VCaP (cell line): ENCODE measurements around the gene KAZN.

Experiments used
- H3K27ac ChIP-seq: fragments of 450-650 bp; 2 replicates; pipeline ENCODE4 v1.5.1; 2017
- CTCF ChIP-seq: fragments of 450-650 bp; conservative IDR thresholded peaks from 2 replicates; pipeline ENCODE4 v1.5.1; 2017; ENCODE audit warnings: mild to moderate bottlenecking, moderate library complexity

The KAZN gene

DNA sequence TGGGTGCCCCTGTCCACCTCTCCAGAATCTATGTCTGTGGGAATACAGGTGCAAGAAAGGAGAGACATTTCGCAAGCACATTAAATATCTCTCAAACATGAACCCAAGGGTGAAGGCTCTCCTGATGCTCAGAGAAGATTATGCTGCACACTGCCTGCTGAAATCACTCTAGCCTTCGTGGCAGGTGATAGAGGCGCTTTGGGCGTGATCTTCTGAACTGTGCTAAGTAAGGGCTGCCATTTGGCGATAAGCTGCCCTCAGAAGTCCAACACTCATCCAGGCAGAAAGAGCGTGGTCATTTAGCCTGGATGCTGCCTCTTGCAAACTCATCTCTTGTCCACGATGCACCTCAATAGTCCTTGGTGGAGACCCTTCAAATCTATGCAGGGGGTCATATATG lies 241.9 kb downstream of the KAZN start:
- TF ChIP-seq CTCF, result no peak

DNA sequence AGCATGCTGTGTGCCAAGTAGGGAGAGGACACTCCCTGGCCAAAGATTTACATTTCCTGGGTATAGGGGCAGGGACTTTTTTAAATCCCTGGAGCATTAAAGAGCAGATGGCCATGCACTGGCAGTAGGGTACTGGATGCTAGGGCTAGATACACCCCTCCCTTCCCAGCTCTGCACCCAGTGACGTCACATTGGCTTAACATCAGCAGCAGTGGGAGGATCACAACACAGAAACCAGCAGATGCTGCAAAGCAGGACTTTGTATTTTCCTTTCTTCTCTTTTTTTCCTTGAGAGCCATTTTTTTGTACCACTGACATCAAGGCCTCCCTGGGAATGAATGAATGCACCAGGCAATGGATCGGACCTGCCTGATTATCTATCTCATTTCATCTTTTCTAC lies 243.0 kb downstream of the KAZN start:
- no peak for TF ChIP-seq CTCF
- H3K27ac ChIP-seq, result no peak overlapping the region

More for the DNA sequence above, 241.9 kb downstream of the KAZN start:
- H3K27ac ChIP-seq, result no peak overlapping the region

GRCh38 chr1:14841951-14842350 lies 243.5 kb downstream of the KAZN start:
- H3K27ac ChIP-seq, result no peak overlapping the region
- TF ChIP-seq CTCF, result no peak

DNA sequence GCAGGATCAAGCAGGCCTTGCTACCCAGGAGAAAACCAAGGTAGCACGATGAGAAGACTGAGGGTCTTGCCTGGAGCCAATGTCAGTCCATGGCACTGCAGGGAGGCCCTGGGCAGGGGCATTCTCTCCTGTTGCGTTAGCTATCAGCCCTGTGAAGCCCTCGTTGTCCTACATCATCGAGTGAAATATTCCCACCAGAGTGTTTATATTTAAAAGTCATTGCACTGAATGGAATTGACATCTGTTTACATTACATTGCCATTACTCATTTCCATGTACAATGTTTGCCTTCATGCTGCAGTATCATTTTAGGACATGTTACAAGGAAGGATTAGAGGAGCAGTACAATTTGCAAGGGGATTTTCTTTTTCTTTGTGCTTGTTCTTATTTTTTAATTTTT lies 243.9 kb downstream of the KAZN start:
- no peak for TF ChIP-seq CTCF
- no peak overlapping the region for H3K27ac ChIP-seq

DNA sequence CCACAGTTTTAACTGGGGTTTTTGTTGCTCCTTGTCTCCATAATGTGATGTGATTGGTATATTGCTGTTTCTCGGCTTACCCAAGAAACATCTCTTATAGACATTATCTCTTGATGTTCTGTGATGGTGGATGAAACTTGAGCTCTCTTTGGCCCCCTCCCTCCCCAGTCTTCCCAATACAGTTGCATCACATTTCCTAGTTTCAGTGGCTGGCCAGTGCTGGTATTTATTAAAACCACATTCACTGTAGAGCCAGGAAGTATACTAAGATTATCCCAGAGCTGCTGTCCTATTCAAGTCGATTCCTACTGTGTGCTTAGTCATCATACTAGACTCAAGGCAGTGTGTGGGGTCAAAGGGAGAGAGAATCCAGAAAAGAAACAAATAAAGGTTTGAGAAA lies 244.4 kb downstream of the KAZN start:
- TF ChIP-seq CTCF, result no peak
- H3K27ac ChIP-seq, result no peak overlapping the region

DNA sequence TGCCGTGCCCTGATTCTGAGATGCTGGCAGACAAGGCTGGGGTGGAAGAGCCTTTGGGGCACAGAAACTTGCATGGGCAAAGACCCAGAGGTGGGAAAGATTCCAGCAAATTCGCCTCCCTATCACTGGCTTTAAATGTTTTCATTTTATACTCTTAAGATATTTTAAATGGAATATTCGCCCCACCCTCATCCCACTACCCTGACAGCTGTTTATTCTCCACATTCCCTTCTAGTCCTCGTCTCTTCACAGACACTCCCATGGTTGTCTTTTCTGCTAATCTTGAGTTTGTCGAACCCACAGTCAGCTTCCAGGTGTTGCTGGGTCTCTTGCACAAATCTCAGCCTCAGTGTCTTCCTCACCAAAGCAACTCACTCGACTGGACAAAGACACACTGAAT lies 245.0 kb downstream of the KAZN start:
- no peak overlapping the region for H3K27ac ChIP-seq
- no peak for TF ChIP-seq CTCF

- no peak overlapping the region for H3K27ac ChIP-seq
- no peak for TF ChIP-seq CTCF
Measured at GRCh38 chr1:14844356-14844755, 245.9 kb downstream of the KAZN start.
